Smooth muscle cell of the brain vasculature (primary cell): ENCODE results near the gene MEGF11.
"Not testable (repeated sequence)": the region's sequence is repeated elsewhere in the genome, so short reads cannot be mapped to it uniquely, and the experiment has no call there.

Experiments
- DNase-seq: peaks from one replicate; pipeline ENCODE4 v3.0.0-alpha.2; 2012; ENCODE audit warnings: low read depth, low spot score

The MEGF11 gene

GRCh38 chr15:66004618-66005262 is 248.8 kb downstream of the MEGF11 start:
- no peak for DNase-seq

GRCh38 chr15:66003129-66003528 is 250.4 kb downstream of the MEGF11 start:
- not testable (repeated sequence) for DNase-seq

- no peak for DNase-seq
Measured at GRCh38 chr15:66001717-66002426, 251.7 kb downstream of the MEGF11 start.

GRCh38 chr15:66001042-66001441 is 252.5 kb downstream of the MEGF11 start:
- DNase-seq: no peak

GRCh38 chr15:65998486-65998885 is 255.1 kb downstream of the MEGF11 start:
- DNase-seq: no peak

- no peak for DNase-seq
Measured at GRCh38 chr15:65996901-65997300, 256.6 kb downstream of the MEGF11 start.

- no peak for DNase-seq
Measured at GRCh38 chr15:65994832-65995231, 258.7 kb downstream of the MEGF11 start.

GRCh38 chr15:65993762-65994161 is 259.8 kb downstream of the MEGF11 start:
- DNase-seq: no peak

GRCh38 chr15:65993236-65993635 is 260.3 kb downstream of the MEGF11 start:
- no peak for DNase-seq

GRCh38 chr15:65991721-65992483 is 261.6 kb downstream of the MEGF11 start:
- DNase-seq: no peak

GRCh38 chr15:65990298-65990981 is 263.1 kb downstream of the MEGF11 start:
- no peak for DNase-seq

- no peak for DNase-seq
Measured at GRCh38 chr15:65987100-65987499, 266.4 kb downstream of the MEGF11 start.

GRCh38 chr15:65986416-65986815 is 267.1 kb downstream of the MEGF11 start:
- DNase-seq: no peak

- no peak for DNase-seq
Measured at GRCh38 chr15:65985387-65985786, 268.2 kb downstream of the MEGF11 start.

- DNase-seq: no peak
Measured at GRCh38 chr15:65982627-65983322, 270.8 kb downstream of the MEGF11 start.

- DNase-seq: no peak
Measured at GRCh38 chr15:65981837-65982626, 271.5 kb downstream of the MEGF11 start.

GRCh38 chr15:65980824-65981456 is 272.6 kb downstream of the MEGF11 start:
- DNase-seq: no peak

- no peak for DNase-seq
Measured at GRCh38 chr15:65979837-65980236, 273.7 kb downstream of the MEGF11 start.

GRCh38 chr15:65979316-65979715 is 274.2 kb downstream of the MEGF11 start:
- no peak for DNase-seq

- no peak for DNase-seq
Measured at GRCh38 chr15:65978110-65978509, 275.4 kb downstream of the MEGF11 start.
